Measurements from ENCODE around the gene TMOD3. TPM values are rescaled to one million over a fixed set of nuclear protein-coding genes. Genes with fewer than 3 reads are reported as not detected.

Gene TMOD3
- total RNA-seq, 1 donor from 2014 or later: 34.5 TPM

DNA sequence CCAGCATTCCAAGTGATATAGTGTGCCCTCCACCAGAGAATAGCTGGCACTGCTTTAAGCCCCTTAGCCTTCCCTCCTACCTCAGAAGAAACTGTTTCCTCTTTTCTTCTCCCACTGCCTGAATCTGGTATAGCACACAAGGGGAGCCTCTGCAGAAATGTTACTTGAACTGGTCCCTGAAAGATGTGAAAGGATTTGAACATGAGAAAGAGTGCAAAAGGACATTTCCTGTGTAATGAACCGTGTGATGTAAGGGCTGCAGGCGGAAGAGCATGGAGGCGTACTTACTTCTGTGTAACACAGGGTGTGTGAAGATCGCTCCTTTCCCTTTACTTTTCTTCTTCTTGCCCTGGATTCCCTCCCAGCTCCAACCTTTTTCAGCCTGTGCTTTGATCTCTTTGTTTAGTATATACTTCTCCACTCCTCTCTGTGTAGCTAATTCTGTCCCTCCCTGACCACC, 8.4 kb downstream of the TMOD3 start:
- Histone ChIP-seq H3K27me3 (ENCODE audit: control insufficient read depth, insufficient read depth, low read length) (no peaks in the 10 kb centered on the region), H3K4me3 (ENCODE audit: low read depth, low read length) (no peak overlapping the region), H3K36me3 (ENCODE audit: control insufficient read depth, insufficient read depth, low read length) (no peaks in the 10 kb centered on the region)
- no peak for TF ChIP-seq CTCF (IDR thresholded peaks at IDR 0.05; ENCODE audit: insufficient read depth, low read length, poor library complexity, severe bottlenecking)
- DNase-seq (ENCODE audit: low read depth): no peak

DNA sequence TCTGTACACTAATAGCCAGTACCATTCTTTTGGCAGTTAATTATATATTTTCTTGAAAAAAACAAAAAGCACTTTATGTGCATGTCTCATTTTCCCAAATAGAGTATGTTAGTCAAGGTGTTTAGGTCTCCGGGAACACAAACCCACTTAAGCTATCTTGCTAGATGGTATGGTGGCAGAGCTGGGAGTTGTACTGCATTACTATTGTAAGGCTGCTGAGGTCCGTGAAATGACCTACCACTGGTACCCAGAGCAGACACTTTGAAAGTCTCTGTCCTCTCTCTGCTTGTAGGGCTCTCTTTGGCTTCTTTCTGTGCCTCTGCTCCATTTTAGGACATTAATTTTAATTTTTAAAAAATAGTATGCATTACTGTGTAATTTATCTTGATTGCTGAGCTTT, 8.8 kb downstream of the TMOD3 start:
- Histone ChIP-seq H3K4me3 (ENCODE audit: low read depth, low read length) (no peak overlapping the region), H3K27me3 (ENCODE audit: control insufficient read depth, insufficient read depth, low read length) (no peaks in the 10 kb centered on the region), H3K36me3 (ENCODE audit: control insufficient read depth, insufficient read depth, low read length) (no peaks in the 10 kb centered on the region)
- no peak for TF ChIP-seq CTCF (IDR thresholded peaks at IDR 0.05; ENCODE audit: insufficient read depth, low read length, poor library complexity, severe bottlenecking)
- DNase-seq (ENCODE audit: low read depth): no peak

DNA sequence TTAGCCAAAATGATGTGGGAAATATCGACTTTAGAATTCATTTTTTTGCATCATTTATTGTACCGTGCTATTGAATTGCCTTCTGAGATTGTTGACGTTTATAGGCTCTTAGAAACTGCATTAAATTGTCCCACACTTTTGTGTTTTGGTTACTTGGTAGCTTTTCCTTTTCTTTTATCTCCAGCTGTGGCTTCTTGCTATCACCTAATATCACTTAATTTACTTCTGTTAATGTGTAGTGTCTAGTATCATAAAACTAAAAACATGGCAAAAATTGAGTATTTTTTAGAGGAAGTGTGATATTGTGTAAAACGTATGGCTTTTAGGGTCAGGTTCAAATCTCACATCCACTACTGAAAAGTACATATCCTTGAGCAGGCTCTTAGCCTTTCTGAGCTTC, 11.2 kb downstream of the TMOD3 start:
- DNase-seq (ENCODE audit: low read depth): no peak
- TF ChIP-seq CTCF (IDR thresholded peaks at IDR 0.05; ENCODE audit: insufficient read depth, low read length, poor library complexity, severe bottlenecking): no peak
- Histone ChIP-seq H3K27me3 (ENCODE audit: control insufficient read depth, insufficient read depth, low read length) (no peaks in the 10 kb centered on the region), H3K36me3 (ENCODE audit: control insufficient read depth, insufficient read depth, low read length) (no peaks in the 10 kb centered on the region), H3K4me3 (ENCODE audit: low read depth, low read length) (no peak overlapping the region)

- Histone ChIP-seq H3K27me3 (ENCODE audit: control insufficient read depth, insufficient read depth, low read length) (no peaks in the 10 kb centered on the region), H3K36me3 (ENCODE audit: control insufficient read depth, insufficient read depth, low read length) (no peaks in the 10 kb centered on the region), H3K4me3 (ENCODE audit: low read depth, low read length) (no peak overlapping the region)
- TF ChIP-seq CTCF (IDR thresholded peaks at IDR 0.05; ENCODE audit: insufficient read depth, low read length, poor library complexity, severe bottlenecking): no peak
- DNase-seq (ENCODE audit: low read depth): no peak
These were observed 12.1 kb downstream of the TMOD3 start for GRCh38 chr15:51841406-51842040.

DNA sequence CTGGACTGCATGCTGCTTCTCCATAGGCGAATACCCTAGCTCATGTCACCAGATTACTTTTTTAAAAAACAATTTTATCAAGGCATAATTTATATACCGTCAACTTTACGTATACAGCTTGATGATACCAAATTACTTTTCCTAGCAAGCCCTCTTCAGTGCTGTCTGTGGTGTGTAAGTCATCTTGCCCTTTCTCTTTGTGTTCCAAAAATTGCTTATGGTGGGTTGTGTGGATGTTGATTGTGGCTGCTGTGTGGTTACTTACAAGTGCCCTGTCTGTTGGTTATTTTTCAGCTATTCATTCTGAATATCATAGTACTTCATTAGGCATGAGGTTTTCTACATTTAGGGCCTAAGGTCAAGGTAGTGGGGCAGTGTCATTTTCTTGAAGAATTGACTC, 12.8 kb downstream of the TMOD3 start:
- no peak for TF ChIP-seq CTCF (IDR thresholded peaks at IDR 0.05; ENCODE audit: insufficient read depth, low read length, poor library complexity, severe bottlenecking)
- Histone ChIP-seq H3K36me3 (ENCODE audit: control insufficient read depth, insufficient read depth, low read length) (no peaks in the 10 kb centered on the region), H3K27me3 (ENCODE audit: control insufficient read depth, insufficient read depth, low read length) (no peaks in the 10 kb centered on the region), H3K4me3 (ENCODE audit: low read depth, low read length) (no peak overlapping the region)
- DNase-seq (ENCODE audit: low read depth): no peak
